ENCODE measurements around the gene PPP2R5E.

GRCh38 chr14:63428486-63428885, 114.7 kb downstream of the PPP2R5E start:
- TF ChIP-seq POLR2AphosphoS5 (IDR thresholded peaks at IDR 0.05) (no peak), CTCF (IDR thresholded peaks at IDR 0.05) (no peak), POLR2A (IDR thresholded peaks at IDR 0.05) (no peak)

All from breast epithelium (tissue), 3 donors.